ENCODE results near the gene PSMG2. TPM values are rescaled to one million over a fixed set of nuclear protein-coding genes. Genes with fewer than 3 reads are reported as not detected.

PSMG2 gene
- total and polyA plus RNA-seq, 2 of the 4 experiments (the other 2 are of a cell fraction): 34.4 to 59.5 TPM

- BruUV-seq (replicated peaks): no TSS peak
- H2BK15ac ChIP-seq (ENCODE audit: low read depth, low read length): no peak overlapping the region
- no peak overlapping the region for H4K91ac ChIP-seq (ENCODE audit: insufficient read depth, low read depth, low read length)
- dilution Hi-C loops (cut with HindIII; ENCODE audit: low sequenced_read_pairs, unreplicated experiment): no loop called here
- no peak overlapping the region for H3K23ac ChIP-seq (ENCODE audit: low read depth, low read length)
- TF ChIP-seq USF2 (IDR thresholded peaks at IDR 0.05; ENCODE audit: low read depth, low read length): no peak
- no peak for TF ChIP-seq RAD21 (IDR thresholded peaks at IDR 0.05; ENCODE audit: low read length)
- TF ChIP-seq CEBPB (IDR thresholded peaks at IDR 0.05; ENCODE audit: low read depth, low read length): no peak
- TF ChIP-seq RFX5 (IDR thresholded peaks at IDR 0.05; ENCODE audit: low read depth, low read length): no peak
- TF ChIP-seq RCOR1 (IDR thresholded peaks at IDR 0.05; ENCODE audit: insufficient replicate concordance, low read length): no peak
- no peak for TF ChIP-seq MXI1 (IDR thresholded peaks at IDR 0.05; ENCODE audit: borderline replicate concordance, low read depth, low read length)
- TF ChIP-seq MAFK (IDR thresholded peaks at IDR 0.05; ENCODE audit: low read depth, low read length): no peak
- TF ChIP-seq BHLHE40 (IDR thresholded peaks at IDR 0.05; ENCODE audit: low read depth, low read length): no peak
- TF ChIP-seq FOS (IDR thresholded peaks at IDR 0.05; ENCODE audit: low read depth, low read length): no peak
- no peak for TF ChIP-seq ELK1 (IDR thresholded peaks at IDR 0.05; ENCODE audit: borderline replicate concordance, low read depth, low read length)
- no peak for TF ChIP-seq MAZ (IDR thresholded peaks at IDR 0.05; ENCODE audit: borderline replicate concordance, low read depth, low read length)
- TF ChIP-seq SMC3 (IDR thresholded peaks at IDR 0.05; ENCODE audit: low read depth, low read length): no peak
- no peak for TF ChIP-seq NFE2L2 (IDR thresholded peaks at IDR 0.05; ENCODE audit: low read depth, low read length)
- no peak for TF ChIP-seq POLR2A (IDR thresholded peaks at IDR 0.05; ENCODE audit: low read depth, low read length)
- TF ChIP-seq CHD1 (IDR thresholded peaks at IDR 0.05; ENCODE audit: low read depth, low read length): no peak
- H2BK120ac ChIP-seq (ENCODE audit: low read depth, low read length): no peak overlapping the region
- H2AK5ac ChIP-seq (ENCODE audit: low read depth, low read length): no peak overlapping the region
- no peak overlapping the region for H3K56ac ChIP-seq (ENCODE audit: extremely low read depth, insufficient read depth, low read length)
- no peak overlapping the region for H3K9ac ChIP-seq (ENCODE audit: low read depth, low read length)
- H2BK5ac ChIP-seq (ENCODE audit: low read depth, low read length, poor library complexity, severe bottlenecking): no peak overlapping the region
- H3K18ac ChIP-seq (ENCODE audit: low read depth, low read length): no peak overlapping the region
- H3K4me3 ChIP-seq (ENCODE audit: insufficient read depth, low read depth, low read length): no peak overlapping the region
- no peaks in the 10 kb centered on the region for H4K20me1 ChIP-seq (ENCODE audit: insufficient read depth, low read length)
- DNase-seq: no peak
- H3K9me1 ChIP-seq (ENCODE audit: insufficient read depth, low read length): peaks cover 4% of the 10 kb centered on the region; the same call in 1 of the 2 replicates
- H4K8ac ChIP-seq (ENCODE audit: low read depth in 2 of 2, low read length in 2 of 2): no peak overlapping the region
- CTCF ChIA-PET: no interaction called here
- H4K5ac ChIP-seq (ENCODE audit: low read depth, low read length): no peak overlapping the region
- H2AFZ ChIP-seq (replicated peaks; ENCODE audit: low read length, poor library complexity): no peak overlapping the region
- H3K14ac ChIP-seq (replicated peaks; ENCODE audit: low read depth, low read length): no peak overlapping the region
- ATAC-seq (ENCODE audit: low read depth): no peak
- H3K79me1 ChIP-seq (ENCODE audit: low read depth in 1 of 2, low read length in 2 of 2): no peaks in the 10 kb centered on the region
- WGBS, 2 experiments (ENCODE audit: extremely low coverage in 2 of 2, insufficient read length in 1 of 2): 100% methylated on average over 1 of the region's 5 CpGs; no CpG with 5 or more reads in 1 of the 2 experiments
- in situ Hi-C loops (cut with MboI; ENCODE audit: low sequenced_read_pairs): loop anchor here (25.0 kb wide), 1 partner anchor 886 kb away; no protein-coding TSS in a partner anchor
- no peak overlapping the region for H3K27ac ChIP-seq (ENCODE audit: insufficient read depth, low read length)
- no peaks in the 10 kb centered on the region for H3K36me3 ChIP-seq (ENCODE audit: control insufficient read depth, insufficient read depth, low read length)
- H3K4me2 ChIP-seq (ENCODE audit: low read depth, low read length): no peak overlapping the region
- intact Hi-C loops (cut with micrococcal nuclease): no loop called here
- no peak overlapping the region for H2BK20ac ChIP-seq (ENCODE audit: low read depth, low read length)
- no peak overlapping the region for H2AK9ac ChIP-seq (replicated peaks; ENCODE audit: low read depth, low read length, poor library complexity)
- POLR2A ChIA-PET (ENCODE audit: unreplicated experiment): no interaction called here
- peaks cover 7% of the 10 kb centered on the region for H3K4me1 ChIP-seq (ENCODE audit: control insufficient read depth, insufficient read depth, low read length)
- no peak overlapping the region for H3K4ac ChIP-seq (ENCODE audit: low read depth, low read length)
- H3K27me3 ChIP-seq (ENCODE audit: control insufficient read depth, insufficient read depth, low read length): no peaks in the 10 kb centered on the region
- H3K9me3 ChIP-seq (ENCODE audit: control insufficient read depth, insufficient read depth, low read length): no peaks in the 10 kb centered on the region
These were observed 48.7 kb downstream of the PSMG2 start for GRCh38 chr18:12751503-12751884.

Data from IMR-90 (cell line).